Hepatocyte (in vitro differentiated cells): ENCODE results near the gene ZW10.

ENCODE experiments used
- EZH2 ChIP-seq: fragments of 200-600 bp; sonication (generic); IDR thresholded peaks from 2 replicates; pipeline ENCODE4 v1.6.1; 2016; ENCODE audit warnings: antibody characterized with exemption, mild to moderate bottlenecking, borderline replicate concordance
- EZH2phosphoT487 ChIP-seq: fragments of 200-600 bp; sonication (generic); IDR thresholded peaks from one replicate; pipeline ENCODE4 v1.6.1; 2018; ENCODE audit warnings: antibody characterized with exemption, mild to moderate bottlenecking, low read depth, moderate library complexity; ENCODE audit not compliant: unreplicated experiment, severe bottlenecking
- TF ChIP-seq, protein P1 (sequence below): fragments of 200-600 bp; sonication (generic); IDR thresholded peaks from 2 replicates; pipeline ENCODE4 v1.5.1; 2016; ENCODE audit warnings: antibody characterized with exemption, mild to moderate bottlenecking; ENCODE audit not compliant: poor library complexity

DNA sequence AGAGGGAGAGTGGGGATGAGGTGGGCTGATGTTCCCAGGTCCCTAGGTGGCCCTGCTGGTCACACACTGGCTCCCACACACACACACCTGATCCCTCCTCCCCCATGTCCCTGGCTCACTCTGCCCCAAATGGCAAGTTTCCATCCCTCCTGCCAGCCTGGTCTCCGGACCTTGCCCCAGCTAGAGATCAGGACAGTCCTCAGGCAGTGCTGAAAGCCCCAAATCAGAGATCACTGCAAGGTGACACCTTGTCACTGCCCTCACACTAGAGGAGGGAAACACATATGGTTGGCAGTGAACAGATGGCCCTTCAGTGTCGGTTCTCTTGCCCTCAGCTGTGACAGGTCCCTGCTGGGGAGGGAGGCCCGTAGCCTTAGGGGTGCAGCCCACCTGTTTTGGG is 75.0 kb downstream of the ZW10 start:
- TF ChIP-seq, protein P1, sequence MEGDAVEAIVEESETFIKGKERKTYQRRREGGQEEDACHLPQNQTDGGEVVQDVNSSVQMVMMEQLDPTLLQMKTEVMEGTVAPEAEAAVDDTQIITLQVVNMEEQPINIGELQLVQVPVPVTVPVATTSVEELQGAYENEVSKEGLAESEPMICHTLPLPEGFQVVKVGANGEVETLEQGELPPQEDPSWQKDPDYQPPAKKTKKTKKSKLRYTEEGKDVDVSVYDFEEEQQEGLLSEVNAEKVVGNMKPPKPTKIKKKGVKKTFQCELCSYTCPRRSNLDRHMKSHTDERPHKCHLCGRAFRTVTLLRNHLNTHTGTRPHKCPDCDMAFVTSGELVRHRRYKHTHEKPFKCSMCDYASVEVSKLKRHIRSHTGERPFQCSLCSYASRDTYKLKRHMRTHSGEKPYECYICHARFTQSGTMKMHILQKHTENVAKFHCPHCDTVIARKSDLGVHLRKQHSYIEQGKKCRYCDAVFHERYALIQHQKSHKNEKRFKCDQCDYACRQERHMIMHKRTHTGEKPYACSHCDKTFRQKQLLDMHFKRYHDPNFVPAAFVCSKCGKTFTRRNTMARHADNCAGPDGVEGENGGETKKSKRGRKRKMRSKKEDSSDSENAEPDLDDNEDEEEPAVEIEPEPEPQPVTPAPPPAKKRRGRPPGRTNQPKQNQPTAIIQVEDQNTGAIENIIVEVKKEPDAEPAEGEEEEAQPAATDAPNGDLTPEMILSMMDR = no peak
- no peak for TF ChIP-seq EZH2
- no peak for TF ChIP-seq EZH2phosphoT487
